Stimulated activated CD4-positive, alpha-beta T cell treated with anti-CD3 and anti-CD28 coated beads, Interleukin-2, amount 100 ng/mL, for 4 hours (primary cell): ENCODE data around the gene ATP8B4.
"Not testable (repeated sequence)": the region's sequence is repeated elsewhere in the genome, so short reads cannot be mapped to it uniquely, and the experiment has no call there.

Experiments
- DNase-seq: peaks from one replicate; pipeline ENCODE4 v3.0.0-alpha.2; 2020; ENCODE audit warnings: low read depth

Gene ATP8B4

GRCh38 chr15:50109076-50109987, 9.7 kb downstream of the ATP8B4 start:
- no peak for DNase-seq

GRCh38 chr15:50108461-50108860, 10.6 kb downstream of the ATP8B4 start:
- DNase-seq, result no peak

GRCh38 chr15:50107591-50108408, 11.2 kb downstream of the ATP8B4 start:
- no peak for DNase-seq

- DNase-seq, result no peak
These were observed 11.9 kb downstream of the ATP8B4 start for GRCh38 chr15:50107157-50107556.

GRCh38 chr15:50106457-50106856, 12.6 kb downstream of the ATP8B4 start:
- no peak for DNase-seq

GRCh38 chr15:50100486-50100885, 18.5 kb downstream of the ATP8B4 start:
- no peak for DNase-seq

GRCh38 chr15:50098545-50098944, 20.5 kb downstream of the ATP8B4 start:
- DNase-seq, result no peak

GRCh38 chr15:50095938-50096821, 22.9 kb downstream of the ATP8B4 start:
- DNase-seq, result no peak

- not testable (repeated sequence) for DNase-seq
These were observed 29.6 kb downstream of the ATP8B4 start for GRCh38 chr15:50089386-50089785.

- no peak for DNase-seq
These were observed 34.1 kb downstream of the ATP8B4 start for GRCh38 chr15:50084932-50085331.

- no peak for DNase-seq
These were observed 35.5 kb downstream of the ATP8B4 start for GRCh38 chr15:50083424-50084025.

- DNase-seq, result no peak
These were observed 37.0 kb downstream of the ATP8B4 start for GRCh38 chr15:50082066-50082465.

- DNase-seq, result no peak
These were observed 41.4 kb downstream of the ATP8B4 start for GRCh38 chr15:50077651-50078050.

- DNase-seq, result no peak
These were observed 41.9 kb downstream of the ATP8B4 start for GRCh38 chr15:50077176-50077575.

GRCh38 chr15:50075319-50075718, 43.7 kb downstream of the ATP8B4 start:
- no peak for DNase-seq

GRCh38 chr15:50071551-50072258, 47.3 kb downstream of the ATP8B4 start:
- no peak for DNase-seq

GRCh38 chr15:50068016-50068415, 51.0 kb downstream of the ATP8B4 start:
- DNase-seq, result no peak

GRCh38 chr15:50067254-50067653, 51.8 kb downstream of the ATP8B4 start:
- DNase-seq, result no peak

GRCh38 chr15:50066666-50067065, 52.4 kb downstream of the ATP8B4 start:
- DNase-seq, result no peak

- DNase-seq, result no peak
These were observed 52.8 kb downstream of the ATP8B4 start for GRCh38 chr15:50066202-50066601.

- DNase-seq, result no peak
These were observed 53.8 kb downstream of the ATP8B4 start for GRCh38 chr15:50065279-50065678.
